Mucosa of gallbladder (tissue), 1 donor: Measurements from ENCODE around the gene KRT15. TPM values are rescaled to one million over a fixed set of nuclear protein-coding genes. Genes with fewer than 3 reads are reported as not detected.

ENCODE experiments used
- DNase-seq: peaks from one replicate; pipeline ENCODE4 v3.0.0-alpha.2; 2020; ENCODE audit warnings: low spot score
- total RNA-seq: library from RNA; stranded (reverse); gene quantifications from one replicate; pipeline ENCODE4 v1.2.1, GENCODE V29; 2021
- donor health status: DM: no; HTN: no; CAD: no.

Gene KRT15
- total RNA-seq, 1 donor from 2014 or later, result 5.6 TPM

DNA sequence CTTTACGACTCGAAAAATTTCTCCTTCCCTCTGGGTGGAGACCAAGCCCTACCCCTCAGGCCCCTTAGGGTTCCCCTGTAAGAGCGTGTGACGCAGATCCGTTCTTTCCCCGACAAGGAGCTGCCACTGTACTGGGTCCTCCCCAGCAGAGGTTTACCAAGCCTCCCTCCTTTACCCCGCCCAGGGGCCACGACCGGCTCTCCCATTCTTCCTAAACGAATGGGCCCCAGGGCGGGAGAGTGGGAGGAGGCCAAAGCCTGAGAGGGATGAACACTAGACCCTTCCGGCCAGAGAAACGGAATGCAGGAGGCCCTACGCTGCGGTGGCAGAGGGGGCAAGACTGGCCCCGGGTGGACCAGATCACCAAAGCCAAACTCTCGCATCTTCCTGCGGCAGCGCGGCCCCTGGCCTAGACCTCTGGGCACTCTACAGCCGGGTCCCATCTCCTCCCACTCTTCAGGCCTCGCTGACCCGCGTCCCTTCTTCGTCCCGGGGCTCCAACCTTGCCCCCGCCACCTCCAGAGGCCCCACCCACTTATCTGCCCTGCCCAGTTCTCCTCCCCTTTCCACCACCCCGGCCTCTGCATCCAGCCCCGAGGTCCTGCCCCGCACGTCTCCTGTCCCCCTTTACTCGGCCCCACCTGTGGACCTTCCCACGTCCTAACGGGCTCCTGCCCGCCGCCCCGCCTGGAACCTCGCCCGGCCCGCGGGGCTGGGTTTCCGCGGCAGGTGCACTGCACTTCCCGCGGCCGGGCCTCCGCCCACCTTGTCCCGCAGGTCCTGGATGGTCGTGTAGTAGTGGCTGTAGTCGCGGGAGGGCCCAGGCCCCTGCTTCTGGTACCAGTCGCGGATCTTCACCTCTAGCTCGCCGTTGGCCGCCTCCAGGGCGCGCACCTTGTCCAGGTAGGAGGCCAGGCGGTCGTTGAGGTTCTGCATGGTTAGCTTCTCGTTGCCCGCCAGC lies 8.7 kb upstream of the KRT15 start:
- no peak for DNase-seq

DNA sequence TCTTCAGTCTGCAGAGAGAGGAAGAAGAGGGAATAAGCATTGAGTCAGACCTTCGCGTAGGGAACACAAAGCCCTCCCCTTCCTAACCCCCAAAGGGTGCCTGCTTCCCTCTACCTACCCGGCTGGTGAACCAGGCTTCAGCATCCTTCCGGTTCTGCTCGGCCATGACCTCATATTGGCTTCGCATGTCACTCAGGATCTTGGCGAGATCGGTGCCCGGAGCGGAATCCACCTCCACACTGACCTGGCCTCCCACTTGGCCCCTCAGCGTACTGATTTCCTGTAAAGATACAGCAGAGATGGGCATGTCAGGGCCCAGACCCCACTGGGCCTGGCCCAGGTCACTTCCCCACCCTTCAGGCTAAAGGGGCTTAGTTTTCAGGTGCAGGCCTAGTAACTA lies 5.6 kb upstream of the KRT15 start:
- DNase-seq, result no peak

DNA sequence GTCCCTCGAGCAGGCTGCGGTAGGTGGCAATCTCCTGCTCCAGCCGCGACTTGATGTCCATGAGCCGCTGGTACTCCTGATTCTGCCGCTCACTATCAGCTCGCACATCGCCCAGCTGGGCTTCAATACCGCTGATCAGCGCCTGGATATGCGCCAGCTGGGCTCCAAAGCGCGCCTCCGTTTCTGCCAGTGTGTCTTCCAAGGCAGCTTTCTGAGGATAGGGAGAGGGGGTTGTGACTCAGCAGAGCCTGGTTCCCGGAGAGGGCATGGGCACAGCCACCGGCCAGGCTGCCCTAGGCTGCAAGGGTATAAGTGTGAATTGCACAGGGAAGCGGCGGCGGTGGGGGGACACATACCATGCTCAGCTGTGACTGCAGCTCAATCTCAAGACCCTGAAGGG lies 5.1 kb upstream of the KRT15 start:
- DNase-seq, result peak; percentile 44

DNA sequence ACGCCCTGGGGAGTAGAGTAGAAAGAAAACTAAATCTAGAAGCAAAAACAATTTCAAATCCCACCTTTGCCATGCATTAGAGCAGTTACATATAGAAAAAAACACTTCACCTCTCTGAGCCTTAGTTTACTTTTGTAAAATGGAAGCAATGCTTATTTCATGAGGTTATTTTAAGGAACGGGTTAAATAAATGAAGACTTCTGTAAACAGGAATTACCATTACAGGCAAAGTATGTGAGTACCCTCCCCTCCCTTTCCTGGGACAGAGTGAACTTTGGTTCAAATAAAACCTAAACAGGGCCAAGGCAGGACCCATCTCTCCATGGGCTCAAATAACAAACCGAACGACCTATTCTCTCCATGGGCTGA lies 4.5 kb upstream of the KRT15 start:
- no peak for DNase-seq

DNA sequence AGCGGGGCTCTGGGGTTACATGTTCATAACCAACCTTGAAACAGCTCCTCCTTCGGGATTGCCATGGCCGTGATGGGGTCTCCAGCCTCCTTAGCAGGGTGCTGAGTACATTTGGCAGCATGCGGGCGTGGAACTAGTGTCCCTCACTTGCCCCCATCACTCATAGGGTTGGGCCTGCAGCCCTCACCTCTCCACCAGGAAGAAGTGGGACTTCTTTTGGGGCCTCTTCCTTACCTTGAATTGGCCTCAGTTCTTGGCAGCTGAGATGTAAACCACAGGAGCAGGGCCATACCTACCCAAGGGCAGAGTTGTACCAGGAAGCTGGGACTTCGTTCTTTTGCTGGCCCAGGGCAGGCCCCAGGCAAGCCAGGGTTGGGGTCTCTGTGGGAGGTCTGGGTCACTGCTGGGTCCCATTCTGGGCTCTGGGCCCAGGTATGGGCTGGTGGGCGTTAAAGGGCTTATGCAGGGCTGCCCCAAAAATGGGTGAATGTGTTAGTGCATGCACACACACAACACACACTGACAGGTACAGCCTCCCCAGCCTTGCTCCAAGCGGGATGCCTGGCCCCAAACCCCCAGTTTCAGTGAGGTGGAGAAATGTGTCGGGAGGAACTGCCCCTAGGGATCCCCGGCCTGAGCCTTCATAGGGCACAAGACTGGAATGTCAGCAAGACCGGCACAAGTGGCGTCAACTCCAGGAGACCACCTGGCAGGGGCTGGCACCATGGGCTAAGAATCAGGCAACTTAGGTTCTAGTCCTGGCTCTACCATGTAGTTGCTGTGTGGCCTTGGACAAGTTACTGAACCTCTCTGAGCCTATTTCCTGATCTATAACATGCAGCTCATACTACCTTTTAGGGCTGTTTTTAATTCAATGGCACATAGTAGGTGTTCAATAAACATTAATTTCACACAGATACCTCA lies 3.9 kb upstream of the KRT15 start:
- DNase-seq, result peak; percentile 61

DNA sequence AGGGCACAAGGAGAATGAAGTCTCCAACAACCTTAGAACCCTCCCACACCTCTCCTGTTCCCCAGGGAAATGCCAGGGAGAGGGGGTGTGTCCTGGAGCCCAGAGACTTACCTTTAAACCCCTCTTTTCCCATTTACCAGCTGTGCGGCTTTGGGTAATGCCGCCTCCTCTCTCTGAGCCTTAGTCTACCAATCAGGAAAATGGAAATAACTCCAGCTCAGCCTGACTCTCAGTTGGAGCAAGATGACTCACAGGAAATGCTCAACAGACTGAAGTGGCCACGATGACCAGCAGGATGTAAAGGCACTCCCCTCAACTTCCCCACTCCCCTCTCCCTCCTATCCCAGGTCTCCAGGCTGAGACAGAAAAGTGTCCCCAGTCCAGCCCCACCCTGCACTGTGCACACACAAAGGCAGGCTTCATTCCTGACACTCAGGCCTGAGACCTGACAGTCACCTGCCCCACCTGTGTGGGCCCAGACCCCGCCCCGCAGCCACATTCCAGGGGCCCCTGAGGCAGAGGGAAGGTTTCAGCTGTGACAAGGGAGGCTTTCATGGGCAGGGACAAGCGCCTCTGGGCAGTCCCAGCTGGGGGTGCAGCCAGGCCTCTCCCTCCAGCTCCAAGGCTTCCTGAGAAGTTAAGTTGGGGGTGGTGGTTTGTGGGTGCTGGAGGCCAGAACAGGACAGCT lies 3.0 kb upstream of the KRT15 start:
- DNase-seq, result peak; percentile 77

DNA sequence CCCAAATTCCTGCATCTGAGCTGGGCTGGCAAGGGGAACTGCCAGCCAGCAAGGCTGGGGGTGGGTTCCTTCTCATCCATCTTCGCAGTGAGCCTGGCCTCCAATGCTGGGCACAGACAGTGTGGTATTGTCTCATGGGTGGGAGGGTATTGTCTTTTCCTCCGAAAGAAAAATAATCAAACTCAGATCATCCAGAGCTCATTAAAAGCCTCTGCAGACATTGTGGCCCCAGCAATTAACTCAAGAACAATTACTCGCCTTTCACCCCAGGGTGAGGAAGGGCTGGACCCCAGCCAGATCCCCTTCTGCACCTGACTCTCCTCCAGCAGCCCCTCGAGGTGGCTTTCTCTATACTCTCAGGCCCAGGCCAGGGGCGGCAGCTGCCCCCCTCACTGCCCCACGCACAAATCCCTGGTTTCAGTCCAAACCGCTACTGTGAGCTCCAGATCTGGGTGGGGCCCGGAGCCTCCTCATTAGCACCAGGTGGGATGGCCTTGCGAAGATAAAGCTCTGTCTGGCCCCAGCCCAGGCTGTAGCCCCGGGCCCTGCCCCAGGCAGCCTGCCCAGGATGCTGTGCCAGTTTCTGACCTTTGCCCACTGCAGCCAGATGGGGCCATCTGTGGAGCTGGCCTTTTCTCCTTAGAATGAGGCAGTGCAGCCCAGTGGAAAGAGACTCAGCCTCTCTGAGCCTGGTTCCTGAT lies 2.3 kb upstream of the KRT15 start:
- DNase-seq, result no peak

DNA sequence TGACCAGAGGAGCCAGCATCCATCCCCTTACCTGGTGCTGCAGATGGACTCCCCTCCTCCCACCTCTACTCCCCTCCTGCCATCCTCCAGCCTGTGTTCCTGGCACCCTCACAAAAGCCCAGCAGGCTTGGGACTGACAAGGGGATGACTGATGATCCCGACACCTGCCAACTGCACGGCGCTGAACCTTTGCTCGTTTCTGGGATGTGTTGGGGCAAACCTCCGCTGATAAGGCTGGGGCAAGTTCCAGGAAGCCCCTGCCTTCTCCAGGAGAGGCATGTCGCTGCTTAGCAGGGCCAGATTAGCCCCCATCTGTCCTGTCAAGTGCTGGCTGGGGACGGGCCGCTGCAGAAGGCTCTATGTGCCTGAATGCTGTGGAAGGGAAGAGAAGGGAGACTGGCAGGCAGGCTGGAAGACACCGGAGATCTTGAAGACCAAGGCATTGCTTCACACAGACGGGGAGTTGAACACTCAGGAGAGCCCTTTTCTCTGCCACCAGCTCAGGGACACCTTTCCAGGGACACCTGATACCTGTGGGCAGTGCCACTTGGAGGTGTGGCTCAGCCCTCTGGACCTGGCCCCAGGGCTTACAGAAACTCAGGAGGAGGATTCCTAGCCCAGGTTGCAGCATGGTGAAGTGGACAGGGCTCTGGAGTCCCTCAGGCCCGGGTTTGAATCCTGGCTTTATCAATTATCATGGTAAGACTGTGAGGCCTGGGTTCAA lies 973 bp upstream of the KRT15 start:
- peak; percentile 40 for DNase-seq

DNA sequence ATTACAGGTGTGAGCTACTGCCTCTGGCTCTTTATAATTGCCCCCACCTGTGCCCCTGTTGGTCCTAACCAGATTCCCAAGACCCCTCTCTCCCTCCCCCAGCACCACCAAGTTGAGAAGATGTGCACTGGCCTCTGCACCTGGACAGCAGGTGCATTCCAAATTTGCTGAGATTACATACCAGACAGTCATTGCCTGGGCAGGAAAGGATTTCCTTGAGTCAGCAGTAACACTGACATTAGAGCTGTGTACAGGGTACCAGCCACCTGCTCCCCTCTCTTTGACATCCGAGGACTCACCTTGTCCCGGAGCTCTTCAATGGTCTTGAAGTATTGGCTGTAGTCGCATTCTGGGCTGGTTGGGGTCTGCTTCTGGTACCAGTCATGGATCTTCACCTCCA lies 659 bp downstream of the KRT15 start:
- no peak for DNase-seq

DNA sequence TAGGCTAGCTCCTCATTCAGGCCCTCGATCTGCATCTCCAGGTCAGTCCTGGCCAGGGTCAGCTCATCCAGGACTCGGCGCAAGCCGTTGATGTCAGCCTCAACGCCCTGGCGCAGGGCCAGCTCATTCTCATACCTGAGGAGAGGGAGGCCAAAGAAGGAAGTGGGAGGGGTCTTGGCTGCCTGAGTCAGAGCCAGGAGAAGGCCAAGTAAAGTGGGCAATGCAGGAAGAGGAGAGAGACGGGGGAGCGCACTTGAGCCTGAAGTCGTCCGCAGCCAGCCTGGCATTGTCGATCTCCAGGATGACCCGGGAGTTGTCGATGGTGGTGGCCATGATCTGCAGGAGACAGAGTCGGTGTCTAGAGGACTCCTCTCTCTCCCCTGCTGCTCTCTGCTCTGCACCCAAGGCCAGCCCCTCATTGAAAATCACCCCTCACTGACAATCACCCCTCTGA lies 1.8 kb downstream of the KRT15 start:
- DNase-seq, result no peak

DNA sequence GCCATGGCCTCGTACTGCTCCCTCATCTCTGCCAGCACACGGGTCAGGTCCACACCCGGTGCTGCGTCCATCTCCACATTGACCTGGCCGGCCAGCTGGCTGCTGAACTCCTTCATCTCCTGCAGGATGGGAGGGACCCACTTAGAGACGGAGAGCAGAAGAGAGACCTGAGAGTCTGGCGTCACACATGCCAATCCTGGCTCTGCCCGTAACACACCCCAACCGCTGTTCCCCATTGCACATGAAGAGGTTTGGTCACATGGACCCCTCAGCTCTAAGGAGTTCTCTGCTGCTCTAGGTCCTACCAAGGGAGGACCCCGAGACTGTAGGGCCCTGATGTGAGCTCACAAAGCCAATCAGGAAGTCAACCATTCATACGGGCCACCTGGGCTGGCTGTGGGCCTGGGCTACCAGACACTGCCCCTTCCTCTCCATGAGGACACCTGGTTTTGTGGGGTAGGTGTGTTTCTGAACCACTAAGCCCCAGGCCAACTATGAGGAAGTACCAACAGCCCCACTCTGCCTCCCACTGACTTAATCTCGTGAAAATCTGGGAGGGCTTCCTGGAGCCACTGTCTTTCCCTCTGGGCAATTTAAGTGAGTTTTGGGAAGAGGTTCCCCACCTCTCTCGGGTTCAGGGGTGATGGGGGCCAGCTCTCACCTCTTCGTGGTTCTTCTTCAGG lies 2.4 kb downstream of the KRT15 start:
- DNase-seq, result no peak

DNA sequence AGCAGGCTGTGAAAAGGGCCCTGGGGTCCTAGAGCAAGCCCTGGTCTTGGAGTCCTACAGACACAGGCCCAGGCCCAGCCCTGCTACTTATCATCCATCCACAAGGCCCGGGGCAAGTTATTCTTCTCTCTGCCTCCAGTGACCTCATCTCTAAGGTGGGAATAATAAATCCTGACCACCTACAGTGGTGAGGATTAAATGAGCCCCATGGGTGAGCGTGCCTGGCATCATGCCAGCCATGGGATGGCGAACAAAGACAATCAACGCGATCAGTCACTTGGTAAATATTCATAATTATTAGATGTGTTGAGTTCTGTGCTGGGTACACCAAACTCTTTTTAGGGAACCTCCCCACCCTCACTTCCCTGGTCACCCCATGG lies 5.5 kb downstream of the KRT15 start:
- no peak for DNase-seq

DNA sequence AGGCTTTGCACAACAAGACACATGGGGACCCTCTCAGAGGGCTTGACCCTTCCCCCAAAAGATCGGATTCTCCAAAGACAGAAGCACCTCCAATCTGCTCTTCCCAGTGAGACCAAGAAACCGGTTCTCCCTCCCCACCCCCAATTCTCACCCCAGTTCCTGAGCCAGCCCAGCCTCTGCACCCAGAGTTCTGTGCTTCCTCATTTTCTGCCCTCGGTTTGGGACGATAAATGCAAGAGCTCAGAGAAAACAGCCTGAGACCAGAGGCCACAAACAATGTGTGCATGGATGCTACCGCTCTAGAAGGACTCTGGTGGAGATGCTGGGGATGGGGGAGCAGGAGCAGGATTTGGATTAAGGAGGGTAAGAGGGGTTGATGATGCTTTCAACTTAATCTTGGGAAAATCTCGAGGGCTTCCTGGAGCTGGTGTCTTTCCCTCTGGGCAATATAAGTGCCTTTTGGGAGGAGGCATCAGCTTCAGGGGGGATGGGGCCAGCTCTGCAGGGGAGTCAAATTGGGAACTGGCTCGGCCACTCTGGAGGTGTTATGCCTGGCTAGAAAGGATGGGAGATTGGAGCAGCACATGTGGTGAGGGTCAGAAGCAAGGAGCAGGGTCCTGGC lies 6.0 kb downstream of the KRT15 start:
- no peak for DNase-seq

DNA sequence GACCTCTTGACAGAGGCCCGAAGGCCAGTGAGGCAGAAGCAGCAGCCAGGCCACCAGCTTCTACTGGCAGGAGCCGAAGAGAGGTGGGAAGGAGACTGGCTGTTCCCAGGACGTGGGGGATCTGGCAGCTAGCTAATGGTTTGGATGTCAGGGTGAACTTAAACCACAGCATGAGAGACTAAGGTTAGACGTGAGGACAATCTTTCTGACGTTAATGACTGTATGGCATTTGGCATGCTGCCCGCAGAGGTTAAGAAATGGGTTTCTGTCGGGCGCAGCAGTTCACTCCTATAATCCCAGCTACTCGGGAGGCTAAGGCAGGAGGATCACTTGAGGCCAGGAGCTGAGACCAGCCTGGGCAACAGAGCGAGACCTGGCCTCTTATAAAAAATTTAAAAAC lies 7.0 kb downstream of the KRT15 start:
- DNase-seq, result no peak

DNA sequence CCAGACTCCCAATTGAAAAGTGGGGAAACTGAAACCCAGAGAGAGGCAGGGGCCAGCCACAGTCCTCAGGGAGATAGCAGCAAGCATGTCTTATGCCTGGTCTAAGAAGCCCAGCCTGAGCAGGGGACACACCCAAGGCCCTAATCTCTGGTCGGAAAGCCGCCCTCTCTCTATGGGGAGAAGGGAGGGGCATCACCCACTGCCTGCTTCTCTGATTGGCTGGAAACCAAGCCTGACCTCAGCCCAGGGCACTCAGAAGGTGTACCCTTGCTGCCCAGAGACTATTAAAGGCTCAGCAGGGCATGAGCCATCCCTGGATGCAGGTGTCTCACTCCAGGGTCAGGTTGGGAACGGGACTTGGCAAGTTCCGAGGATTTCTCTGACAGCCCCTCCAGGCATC lies 7.6 kb downstream of the KRT15 start:
- DNase-seq, result no peak

DNA sequence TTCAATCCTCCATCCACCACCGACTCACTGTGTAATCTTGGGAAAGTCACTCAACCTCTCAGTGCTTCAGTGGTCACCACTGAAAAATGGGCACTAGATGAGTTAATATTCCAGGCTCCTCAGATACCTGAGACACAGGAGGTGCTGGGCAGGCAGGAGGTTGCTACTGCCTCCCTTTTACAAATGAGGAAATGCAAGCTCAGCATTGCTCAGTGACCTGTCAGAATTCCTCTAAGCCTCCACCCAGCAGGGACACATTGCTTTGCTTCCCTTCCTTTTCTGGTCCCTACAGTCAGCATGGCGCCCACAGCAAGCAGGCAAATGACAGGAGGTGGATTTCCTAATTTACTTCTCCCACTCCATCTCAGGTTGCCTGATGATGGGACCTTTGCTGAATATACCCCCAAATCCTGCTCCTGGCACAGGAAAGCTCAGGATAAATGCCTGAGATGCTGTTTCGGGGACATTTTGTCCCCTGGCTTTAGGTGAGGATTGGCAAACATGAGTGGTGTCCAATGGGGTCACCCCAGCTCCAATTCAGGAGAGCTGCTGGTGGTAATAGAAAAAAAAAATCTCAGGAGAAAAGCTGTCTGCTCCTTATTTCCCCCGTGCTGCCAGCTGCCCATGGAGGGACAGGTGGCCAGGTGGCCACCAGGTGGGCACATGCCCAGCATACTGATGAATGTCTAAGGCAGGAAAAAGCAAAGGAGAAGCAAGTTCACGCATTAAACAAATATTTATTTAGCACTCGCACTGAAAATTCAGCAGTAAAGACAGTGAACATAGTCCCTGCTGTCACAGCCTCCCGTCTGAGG lies 8.2 kb downstream of the KRT15 start:
- DNase-seq, result no peak

DNA sequence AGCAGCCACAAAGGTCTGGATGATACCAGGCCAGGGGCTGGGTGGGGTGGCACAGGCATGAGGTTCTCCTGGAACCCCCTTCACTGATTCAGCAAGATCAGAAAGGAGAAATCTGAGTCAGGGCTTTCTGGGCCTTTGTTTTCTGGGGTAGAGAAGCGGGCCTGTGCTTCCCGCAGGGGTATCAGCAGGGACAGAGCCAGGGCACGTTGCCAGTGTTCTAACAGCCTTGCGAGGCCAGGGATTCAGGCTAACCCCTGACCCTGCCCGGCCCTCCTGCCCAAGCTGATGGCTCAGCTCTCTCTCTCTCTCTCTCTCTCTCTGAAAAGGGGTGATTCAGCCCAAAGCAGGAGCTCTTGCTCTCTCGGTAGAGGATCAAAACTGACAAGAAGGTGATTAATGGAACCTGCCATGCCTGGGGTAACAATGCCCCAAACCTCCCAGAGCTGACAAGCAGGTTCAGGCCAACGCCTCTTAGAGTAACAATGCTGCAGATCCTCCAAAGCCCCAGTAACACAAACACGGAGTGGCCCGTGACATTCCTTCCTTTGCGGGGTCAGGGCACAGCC lies 11.3 kb downstream of the KRT15 start:
- DNase-seq, result no peak
